Activated CD8-positive, alpha-beta memory T cell treated with anti-CD3 and anti-CD28 coated beads for 24 hours (primary cell): ENCODE data around the gene DNAJC27.

Experiments
- DNase-seq: peaks from one replicate; pipeline ENCODE4 v3.0.0-alpha.2; 2020

DNAJC27 gene

DNA sequence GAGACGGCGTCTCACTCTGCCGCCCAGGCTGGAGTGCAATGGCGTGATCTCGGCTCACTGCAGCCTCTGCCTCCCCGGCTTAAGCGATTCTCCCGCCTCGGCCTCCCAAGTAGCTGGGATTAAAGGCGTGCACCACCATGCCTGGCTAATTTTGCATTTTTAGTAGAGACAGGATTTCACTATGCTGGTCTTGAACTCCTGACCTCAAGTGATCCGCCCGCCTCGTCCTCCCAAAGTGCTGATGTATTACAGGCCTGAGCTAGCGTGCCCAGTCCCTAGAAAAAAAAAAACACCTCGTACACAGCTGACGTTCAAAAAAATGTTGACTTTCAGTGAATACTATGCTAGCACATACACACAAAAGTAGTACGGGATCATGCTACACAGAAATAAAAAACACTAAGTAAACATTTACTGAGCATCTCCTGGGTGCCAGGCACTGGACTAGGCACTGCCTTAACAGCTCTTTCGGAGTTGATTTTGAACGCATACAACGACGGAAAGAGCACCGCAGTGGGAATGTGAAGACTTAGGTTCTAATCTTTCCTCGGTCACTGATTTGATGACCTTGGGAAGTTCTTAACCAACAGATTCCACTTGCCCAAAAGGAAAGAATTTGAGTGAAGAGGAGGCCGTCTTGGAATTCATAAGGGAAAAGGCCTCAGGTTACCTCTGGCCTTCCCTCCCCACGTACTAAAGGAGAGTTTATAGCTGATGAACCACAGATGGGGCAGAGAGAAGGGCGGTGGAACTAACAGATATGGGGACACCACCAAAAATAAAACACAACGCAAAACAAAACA lies 1.1 kb downstream of the DNAJC27 start:
- peak; percentile 61 for DNase-seq

DNA sequence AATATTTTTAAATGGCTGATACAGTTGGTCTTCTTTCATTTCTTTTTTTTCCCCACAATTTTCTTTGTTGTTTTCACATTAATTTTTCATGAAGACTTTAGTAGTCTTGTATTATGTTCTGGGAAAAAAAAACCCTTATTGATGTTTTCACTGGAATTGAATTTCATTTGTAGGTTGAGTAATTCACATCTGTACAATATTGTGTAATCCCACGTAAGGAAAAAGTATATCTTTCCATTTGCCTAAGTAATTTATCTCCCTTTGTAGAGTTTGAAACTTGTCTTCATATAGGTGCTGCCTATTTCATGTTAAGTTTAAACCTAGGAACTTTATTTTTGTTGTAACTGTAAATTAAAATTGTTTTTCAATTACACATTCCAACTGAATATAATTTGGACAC lies 2.0 kb downstream of the DNAJC27 start:
- DNase-seq: no peak

GRCh38 chr2:24961903-24962302 lies 9.9 kb downstream of the DNAJC27 start:
- DNase-seq: no peak

- DNase-seq: no peak
These were observed 12.0 kb downstream of the DNAJC27 start for GRCh38 chr2:24959761-24960160.

GRCh38 chr2:24958411-24958935 lies 13.3 kb downstream of the DNAJC27 start:
- no peak for DNase-seq

DNA sequence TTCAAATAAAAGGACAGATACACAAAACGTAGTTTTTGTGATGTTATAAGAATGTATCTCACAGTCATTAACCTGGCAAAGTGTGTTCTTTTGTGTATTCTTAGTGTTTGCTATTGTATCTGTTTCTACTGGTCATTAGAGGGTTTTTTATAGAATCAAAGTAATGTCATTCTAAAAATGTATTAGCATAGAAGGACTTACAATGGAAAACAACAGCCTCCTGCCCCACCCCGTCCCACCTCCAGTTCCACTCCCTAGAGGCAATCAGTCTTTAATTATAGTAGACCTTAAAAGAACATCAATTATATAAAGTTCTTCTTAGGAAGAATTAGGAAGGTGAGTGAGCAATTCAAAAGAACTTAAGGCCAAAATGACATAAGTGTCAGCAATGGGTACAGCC lies 13.8 kb downstream of the DNAJC27 start:
- DNase-seq: no peak

DNA sequence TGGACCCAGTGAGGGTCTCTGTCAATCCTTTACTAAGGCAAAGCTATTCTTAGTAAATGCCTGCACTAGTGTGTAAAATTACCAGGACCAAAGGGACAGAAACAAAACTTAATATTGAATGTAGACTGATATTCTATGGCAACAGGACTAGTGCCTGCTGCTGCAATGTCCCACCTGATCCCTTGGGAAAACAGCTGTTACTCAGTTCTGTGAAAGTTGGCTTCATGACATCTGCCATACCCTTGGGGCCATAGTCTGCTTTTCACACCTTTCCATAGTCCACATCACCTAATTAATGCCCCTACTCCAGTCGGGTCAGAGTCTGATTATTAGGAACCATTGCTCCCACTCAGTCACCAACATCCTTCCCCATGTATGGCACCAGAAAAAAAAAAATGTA lies 14.5 kb downstream of the DNAJC27 start:
- no peak for DNase-seq

DNA sequence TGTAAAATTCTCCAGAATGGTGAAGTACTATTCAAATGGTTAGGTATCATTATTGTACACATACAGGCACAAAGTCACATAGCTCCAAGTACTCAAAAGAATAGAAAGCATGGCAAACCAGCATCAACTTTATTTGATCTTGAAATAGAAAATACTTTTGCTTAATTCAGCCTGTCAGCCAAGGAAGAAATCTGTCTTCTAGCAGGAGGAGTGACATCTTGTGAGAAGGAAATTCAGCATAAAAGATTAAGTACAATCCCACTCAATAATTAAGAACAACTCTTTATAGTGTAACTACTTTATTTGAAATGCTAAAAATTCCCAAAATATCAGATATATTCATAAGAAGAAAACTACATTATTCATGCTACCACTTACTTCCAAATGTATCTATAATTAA lies 15.8 kb downstream of the DNAJC27 start:
- no peak for DNase-seq

GRCh38 chr2:24955232-24955631 lies 16.5 kb downstream of the DNAJC27 start:
- no peak for DNase-seq

GRCh38 chr2:24950102-24950501 lies 21.7 kb downstream of the DNAJC27 start:
- DNase-seq: no peak

DNA sequence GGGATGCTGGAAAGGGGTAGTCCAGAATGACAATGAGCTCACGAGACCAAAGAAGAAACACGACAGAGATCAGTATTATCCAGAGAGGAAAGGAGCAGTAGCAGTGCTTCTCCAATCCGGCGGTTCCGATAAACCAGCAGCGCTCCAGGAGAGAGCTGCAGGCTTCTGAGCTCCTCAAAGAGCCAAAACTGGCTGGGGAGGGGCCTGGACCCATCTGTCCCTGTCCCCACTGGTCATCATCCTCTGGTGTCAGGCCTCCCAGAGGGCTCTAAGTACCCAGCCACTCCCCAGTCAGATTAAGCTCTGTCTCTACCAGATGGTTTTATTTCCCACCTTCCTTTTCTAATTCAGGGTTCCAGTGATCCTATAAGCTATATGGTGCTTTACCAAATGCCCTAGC lies 23.2 kb downstream of the DNAJC27 start:
- DNase-seq: no peak

- DNase-seq: no peak
These were observed 24.1 kb downstream of the DNAJC27 start for GRCh38 chr2:24947561-24948157.

DNA sequence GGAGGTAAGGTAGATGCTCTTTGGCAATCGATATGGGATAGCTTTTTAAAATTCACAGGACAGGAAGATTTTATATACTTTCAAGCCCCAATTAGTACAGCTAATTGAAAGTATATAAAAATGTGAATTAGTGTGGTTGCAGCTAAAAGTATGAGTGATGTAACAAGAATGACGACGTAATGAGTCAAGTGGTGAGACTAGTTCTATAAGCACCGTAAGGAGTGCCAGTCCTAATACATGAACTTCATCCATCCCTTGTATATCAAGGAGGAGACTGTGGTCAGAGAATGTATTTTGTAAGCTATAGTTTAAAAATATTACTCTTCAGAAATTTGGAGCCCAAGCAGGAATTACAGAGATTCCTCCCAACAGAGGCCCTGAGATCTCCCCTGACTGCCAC lies 25.8 kb downstream of the DNAJC27 start:
- no peak for DNase-seq

GRCh38 chr2:24943427-24944053 lies 28.2 kb downstream of the DNAJC27 start:
- DNase-seq: no peak

DNA sequence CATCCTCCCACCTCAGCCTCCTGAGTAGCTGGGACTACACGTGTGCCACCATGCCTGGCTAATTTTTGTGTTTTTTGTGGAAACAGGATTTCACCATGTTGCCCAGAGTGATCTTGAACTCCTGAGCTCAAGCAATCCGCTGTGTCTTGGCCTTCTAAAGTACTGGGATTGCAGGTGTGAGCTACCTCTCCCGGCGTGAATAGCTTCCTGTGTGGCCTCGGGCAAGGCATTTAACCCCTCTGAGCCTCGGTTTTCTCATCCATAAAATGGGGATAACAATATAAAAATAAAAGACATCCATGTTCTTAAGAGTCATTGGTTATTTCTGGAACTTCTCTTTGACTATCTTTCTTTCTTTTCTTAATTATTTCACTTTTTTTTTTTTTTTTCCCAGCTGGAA lies 32.4 kb downstream of the DNAJC27 start:
- DNase-seq: no peak

GRCh38 chr2:24937236-24937635 lies 34.5 kb downstream of the DNAJC27 start:
- DNase-seq: no peak

DNA sequence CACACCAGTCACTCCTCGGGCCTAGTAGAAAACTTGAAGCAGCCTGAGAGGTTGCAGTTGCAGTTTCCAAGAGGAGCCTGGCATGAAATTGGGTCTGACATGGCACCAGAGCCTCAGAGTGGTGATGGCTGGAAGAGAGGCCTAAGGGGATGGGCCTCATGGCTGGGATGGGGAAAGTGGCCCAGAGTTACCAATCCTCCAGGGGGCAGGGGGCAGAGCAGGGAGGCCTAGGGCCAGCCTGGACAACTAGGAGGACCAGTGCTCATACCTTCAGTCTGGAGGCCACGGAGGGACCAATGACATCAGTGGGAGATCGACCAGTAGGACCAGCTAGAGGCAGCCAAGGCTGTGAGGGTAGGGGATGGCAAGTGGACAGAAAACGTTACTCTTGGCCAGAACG lies 36.6 kb downstream of the DNAJC27 start:
- DNase-seq: no peak

- no peak for DNase-seq
These were observed 39.0 kb downstream of the DNAJC27 start for GRCh38 chr2:24932715-24933114.

GRCh38 chr2:24930768-24931167 lies 41.0 kb downstream of the DNAJC27 start:
- peak; percentile 73 for DNase-seq

DNA sequence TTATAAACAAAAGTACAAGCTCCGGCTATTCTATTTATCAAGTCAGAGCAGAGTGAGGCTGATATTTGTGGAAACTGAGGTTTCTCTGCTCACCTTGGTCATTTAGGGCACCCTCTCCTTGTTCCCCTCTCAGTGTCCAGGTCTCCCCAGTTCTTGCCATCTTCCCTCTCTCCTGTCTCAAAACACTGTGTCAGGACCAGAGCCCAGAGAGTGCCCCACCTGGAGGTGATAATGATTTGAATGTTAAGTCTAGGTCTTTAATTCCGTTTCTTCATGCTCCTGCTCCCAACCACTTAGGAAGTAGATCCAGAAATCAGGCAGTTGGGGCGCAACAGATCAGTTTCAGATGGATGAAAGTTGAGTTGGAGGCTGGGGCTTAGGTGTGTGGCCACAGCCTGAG lies 42.5 kb downstream of the DNAJC27 start:
- no peak for DNase-seq

DNA sequence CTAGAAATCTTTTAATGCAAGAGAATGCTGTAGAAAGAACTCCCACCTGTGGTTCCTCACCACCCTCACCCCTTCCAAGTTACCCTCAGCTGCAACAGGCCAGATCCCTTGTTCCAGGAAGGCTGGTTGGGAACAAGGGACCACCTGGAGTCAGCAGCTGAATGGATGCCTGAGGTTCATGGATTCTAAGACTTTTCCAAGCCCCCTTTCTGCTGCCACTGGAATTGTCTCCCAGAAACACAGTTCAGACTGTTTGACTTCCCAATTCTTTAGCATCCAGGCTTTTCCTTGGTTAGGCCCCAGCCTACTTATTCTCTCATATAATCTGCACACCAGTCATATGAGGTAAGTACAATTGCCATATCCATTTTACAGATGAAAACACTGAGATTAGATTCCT lies 43.7 kb downstream of the DNAJC27 start:
- no peak for DNase-seq

DNA sequence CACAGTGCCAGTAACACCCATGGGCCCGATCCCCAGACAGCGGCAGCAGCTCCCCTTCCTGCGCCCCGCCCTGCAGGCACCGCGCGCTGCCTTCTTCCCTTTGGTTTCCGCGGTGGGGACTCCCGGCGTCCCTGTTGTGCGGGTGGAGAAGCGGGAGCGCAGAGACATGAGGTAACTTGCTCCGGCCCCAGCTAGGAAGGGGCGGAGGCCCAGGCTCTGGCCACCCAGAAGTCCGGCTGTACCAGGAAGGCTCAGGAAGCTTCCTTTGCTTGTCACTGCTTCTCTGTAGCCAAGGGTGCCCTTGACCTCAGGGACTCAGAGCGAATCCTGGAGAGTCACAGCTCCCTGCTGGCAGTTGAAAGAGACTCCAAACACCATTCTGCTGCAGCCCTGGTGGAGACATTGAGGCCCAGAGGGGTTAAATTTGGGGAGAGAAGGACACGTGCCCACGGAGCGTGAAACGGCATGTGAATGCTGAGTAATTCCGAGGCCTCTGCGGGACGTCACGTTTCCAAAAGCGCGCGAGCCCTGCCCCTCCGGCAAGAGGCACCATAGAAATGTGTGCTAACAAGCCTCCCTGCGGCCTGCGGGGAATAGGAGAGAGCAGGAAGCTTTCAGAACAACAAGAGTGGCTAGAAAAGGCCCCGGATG lies 45.0 kb downstream of the DNAJC27 start:
- DNase-seq: peak; percentile 74

DNA sequence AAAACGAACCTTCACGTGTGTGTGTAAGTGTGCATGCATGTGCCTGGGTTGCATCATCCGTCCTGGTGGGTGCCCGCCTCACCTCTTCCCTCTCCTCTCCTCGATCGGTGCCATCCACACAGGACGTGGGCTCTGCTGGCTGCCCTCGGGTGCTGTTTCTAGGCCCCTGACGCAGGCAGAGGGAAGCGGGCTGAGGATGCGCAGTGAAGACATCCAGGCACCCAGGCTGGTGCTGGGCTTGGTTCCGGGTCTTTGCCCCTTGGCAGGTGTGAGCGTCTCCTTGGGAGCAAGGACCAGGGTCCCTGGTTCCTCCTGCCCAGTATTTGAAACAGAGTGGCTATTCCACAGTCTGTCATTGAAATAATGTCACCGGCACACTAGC lies 45.5 kb downstream of the DNAJC27 start:
- no peak for DNase-seq

DNA sequence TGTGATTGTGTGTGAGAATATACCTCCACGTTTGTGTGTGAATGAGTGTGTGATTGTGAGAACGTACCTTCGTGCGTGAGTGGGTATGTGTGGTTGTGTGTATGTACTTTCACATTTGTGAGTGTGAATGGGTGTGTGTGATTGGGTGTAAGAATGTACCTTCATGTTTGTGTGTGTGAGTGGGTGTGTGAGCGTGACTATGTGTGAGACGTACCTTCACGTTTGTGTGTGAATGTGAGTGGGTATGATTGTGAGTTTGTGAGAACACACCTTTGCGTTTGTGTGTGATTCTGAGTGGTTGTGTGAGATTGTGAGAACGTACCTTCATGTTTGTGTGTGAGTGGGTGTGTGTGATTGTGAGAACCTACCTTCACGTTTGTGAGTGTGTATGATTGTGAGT lies 45.9 kb downstream of the DNAJC27 start:
- peak; percentile 51 for DNase-seq
